Renal cortical epithelial cell (primary cell): ENCODE data around the gene TRAP1. TPM values are rescaled to one million over a fixed set of nuclear protein-coding genes. Genes with fewer than 3 reads are reported as not detected.

Experiments used
- DNase-seq: peaks from one replicate; pipeline ENCODE4 v3.0.0-alpha.2; 2011; ENCODE audit warnings: low read depth
- total RNA-seq: library from RNA; depleted of rRNA; stranded (reverse); fragments of >200 nt; gene quantifications from 2 replicates; pipeline ENCODE4 v1.2.3, GENCODE V29; 2014

TRAP1 gene
- total RNA-seq, 1 donor from 2014 or later: 57.1 TPM

- no peak for DNase-seq
Observed at GRCh38 chr16:3713587-3714242, 3.6 kb downstream of the TRAP1 start.

DNA sequence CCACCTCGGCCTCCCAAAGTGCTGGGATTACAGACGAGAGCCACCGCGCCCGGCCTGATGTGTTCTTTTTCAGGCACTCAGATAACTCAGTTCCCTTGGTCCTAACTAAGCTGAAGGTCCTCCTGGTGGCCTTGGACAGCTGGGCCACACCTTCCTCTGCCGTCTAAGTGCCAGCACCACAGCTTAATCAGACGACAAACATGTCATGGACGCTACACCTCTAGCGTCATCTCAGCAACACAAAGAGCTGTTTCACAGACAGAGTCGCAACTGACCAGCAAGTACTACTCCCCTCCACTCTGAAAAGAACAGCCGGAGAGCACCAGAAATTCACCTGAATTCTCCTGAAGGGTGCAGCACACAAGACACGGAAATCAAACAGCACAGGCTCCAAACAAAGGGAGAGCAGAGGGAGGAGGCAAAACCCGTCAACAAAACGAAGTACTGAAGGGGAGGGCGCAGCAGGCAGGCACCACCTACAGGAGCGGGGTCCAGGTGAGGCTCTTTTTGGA is 4.4 kb downstream of the TRAP1 start:
- DNase-seq: no peak

- peak; percentile 50 for DNase-seq
Observed at GRCh38 chr16:3706253-3707012, 10.9 kb downstream of the TRAP1 start.

- no peak for DNase-seq
Observed at GRCh38 chr16:3702082-3702481, 15.2 kb downstream of the TRAP1 start.

DNA sequence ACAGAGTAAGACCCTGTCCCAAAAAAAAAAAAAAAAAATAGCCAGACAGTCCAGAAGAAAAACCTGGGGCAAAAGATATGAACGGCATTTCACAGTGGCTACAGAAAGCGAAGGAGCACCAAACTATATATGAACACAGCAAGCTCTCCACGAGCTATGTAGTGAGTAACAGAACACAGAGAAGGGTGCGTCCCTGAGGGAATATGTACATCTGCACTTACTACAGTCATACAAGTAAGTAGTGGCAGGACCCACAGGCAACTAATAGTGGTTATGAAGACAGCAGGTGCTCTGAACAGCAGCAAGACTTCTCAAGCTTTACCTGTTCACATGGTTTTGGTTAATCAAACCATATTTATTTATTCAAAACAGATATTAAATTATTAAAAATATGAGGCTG is 15.8 kb downstream of the TRAP1 start:
- no peak for DNase-seq

DNA sequence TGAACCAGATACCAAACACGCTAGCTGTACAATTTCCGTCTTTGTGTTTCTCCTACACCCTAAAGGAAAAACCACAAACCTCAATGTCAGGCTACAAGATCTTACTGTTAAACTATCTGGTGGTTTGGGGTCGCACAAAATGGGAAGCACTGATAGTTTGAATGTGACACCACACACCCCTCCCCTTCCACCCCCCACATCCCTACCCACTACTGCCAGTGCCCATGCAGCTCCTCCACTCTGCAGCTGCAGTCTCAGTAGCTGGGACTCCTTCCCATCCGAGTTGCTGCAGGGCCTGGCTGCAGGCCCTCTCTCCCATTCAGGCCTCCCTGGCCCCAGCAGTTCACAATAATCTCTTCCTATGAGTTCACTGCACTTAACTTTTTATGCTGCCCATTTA is 18.4 kb downstream of the TRAP1 start:
- no peak for DNase-seq

- peak; percentile 58 for DNase-seq
Observed at GRCh38 chr16:3696425-3697218, 20.7 kb downstream of the TRAP1 start.

DNA sequence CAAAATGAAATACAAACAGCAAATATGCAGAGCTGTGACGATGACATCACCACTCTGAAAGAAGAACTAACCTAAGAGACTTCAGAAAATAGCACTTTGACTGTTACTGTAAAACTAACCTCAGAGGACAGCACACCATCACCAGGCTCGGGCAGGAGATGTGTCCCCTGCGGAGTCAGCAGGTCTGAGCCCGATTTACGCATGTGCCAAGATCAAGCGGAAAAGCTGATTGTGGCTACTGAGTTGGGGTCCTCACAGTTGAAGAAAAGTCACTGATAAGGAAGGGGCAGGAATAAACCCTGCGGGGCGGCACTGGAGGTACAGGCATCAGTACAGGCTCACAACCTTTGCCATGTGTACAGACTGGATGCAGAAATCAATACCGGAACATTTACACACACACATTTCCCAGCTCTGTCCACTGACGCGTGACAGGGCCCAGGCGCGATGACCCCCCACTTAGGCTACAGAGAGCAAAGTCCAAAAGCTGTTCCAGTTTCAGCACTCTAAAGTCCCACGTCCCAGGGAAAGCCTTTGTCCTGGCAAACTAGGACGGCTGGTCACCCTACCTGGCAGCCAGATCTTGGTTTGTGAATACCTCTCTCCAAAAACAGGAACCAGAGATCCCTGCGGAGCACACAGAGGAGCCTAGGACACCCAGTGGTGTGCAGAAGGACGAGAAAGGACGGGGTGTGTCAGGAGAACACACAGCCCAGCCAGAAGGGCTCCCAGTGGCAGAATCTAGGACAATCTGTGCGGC is 21.5 kb downstream of the TRAP1 start:
- peak; percentile 65 for DNase-seq

GRCh38 chr16:3694051-3694450 is 23.3 kb downstream of the TRAP1 start:
- DNase-seq: no peak

DNA sequence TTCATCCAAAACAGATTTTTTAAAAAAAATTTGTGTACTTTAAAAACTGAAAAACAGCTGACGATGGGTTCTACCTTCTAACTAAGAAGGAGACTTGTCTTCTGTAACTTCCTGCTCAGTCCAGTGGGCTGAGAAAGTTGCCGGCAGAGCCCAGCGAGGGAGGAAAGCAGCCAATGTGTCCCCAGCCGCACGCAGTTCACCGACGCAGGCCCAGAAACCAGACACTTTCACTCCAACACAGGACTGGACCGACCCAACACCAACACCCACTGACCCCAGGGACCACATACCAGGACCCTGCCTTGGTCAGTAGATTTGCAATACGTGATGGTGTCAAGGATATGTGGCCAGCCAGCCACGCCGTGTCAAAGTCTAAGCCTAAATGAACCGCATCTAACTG is 25.6 kb downstream of the TRAP1 start:
- peak; percentile 9 for DNase-seq

GRCh38 chr16:3690980-3691720 is 26.2 kb downstream of the TRAP1 start:
- no peak for DNase-seq

DNA sequence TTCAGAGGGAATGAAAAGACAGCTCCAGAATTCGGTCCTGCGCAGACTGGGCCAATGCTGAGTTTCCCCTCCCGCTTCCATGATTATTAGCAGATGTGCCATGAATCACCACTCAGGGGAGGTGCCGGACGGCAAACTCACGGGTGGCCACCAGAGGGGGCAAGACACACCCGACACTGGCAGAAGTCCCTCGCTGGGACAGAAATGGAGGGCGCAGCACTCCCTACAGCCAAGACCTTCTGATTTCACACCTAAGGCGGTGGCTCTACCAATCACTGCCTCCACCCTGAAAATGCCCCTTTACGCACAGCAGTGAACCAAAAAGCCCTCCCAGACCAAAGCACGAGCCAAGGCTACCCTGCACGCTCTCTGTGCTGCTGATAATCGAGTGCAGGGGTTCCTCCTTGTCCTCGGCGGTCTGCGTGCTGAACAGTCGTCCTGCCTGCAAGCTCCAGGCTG is 26.8 kb downstream of the TRAP1 start:
- peak; percentile 80 for DNase-seq

DNA sequence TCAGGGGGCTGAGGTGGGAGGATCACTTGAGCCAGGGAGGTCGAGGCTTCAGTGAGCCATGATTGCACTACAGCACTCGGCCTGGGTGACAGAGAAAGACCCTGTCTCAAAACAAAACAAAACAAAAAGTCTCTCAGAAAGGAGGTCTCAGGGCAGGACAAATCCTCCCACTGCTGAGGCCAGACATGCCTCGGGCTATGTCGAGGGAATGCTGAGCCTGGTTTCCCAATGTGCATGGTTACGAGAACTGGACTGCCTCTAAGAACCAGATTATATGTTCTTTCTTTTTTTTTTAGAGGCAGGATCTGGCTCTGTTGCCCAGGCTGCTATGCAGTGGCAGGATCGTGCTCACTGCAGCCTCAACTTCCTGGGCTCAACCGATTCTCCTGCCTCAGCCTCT is 27.6 kb downstream of the TRAP1 start:
- DNase-seq: no peak

GRCh38 chr16:3687792-3688191 is 29.5 kb downstream of the TRAP1 start:
- no peak for DNase-seq

DNA sequence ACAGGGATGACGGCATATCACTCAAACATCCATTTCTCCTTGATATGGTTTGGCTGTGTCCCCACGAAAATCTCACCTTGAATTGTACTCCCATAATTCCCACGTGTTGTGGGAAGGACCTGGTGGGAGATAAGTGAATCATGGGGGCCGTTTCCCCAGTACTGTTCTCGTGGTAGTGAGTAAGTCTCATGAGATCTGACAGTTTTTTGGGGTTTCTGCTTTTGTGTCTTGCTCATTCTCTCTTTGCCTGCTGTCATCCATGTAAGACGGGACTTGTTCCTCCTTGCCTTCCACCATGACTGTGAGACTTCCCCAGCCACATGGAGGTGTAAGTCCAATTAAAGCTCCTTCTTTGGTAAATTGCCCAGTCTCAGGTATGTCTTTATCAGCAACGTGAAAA is 30.3 kb downstream of the TRAP1 start:
- no peak for DNase-seq

DNA sequence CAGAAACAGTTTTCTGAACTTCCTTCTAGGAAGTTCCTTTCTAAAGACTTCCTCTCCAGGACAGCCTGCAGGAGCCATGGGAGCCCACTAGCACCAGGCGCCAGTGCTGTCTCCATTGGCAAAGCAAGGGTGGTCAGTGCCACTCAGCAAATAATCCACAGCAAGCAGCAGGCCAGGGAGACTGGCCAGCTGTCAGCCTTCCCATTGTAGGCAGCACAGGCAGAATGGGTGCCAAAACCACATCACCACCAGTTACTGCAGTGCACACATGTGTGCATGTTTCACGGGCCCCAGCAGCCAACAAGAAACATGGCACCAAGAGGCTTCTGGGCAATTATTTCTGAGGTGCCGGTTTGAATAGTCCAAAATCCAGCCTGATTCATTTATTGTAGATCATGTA is 36.1 kb downstream of the TRAP1 start:
- no peak for DNase-seq

DNA sequence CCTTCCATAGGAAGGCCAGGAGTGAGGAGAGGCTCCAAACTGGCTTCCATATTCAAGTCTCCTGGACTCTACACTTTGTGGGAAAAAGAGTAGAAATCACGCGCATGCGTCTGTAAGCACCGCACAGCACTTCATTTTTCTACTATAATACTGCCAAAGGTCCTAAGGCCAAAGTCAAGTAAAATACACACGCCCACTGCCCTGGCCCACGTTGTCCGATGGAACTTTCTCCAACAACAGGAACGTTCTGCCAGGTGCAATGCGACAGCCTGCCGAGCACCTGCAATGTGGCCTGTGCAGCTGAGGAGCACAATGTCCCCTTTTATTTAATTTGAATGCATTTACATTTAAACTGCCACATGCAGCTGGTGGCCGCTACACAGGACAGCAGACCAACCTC is 39.3 kb downstream of the TRAP1 start:
- no peak for DNase-seq

- DNase-seq: no peak
Observed at GRCh38 chr16:3675601-3676130, 41.7 kb downstream of the TRAP1 start.

GRCh38 chr16:3674513-3675295 is 42.6 kb downstream of the TRAP1 start:
- no peak for DNase-seq
